Measurements from ENCODE around the gene YJEFN3. TPM values are rescaled to one million over a fixed set of nuclear protein-coding genes. Genes with fewer than 3 reads are reported as not detected.
A peak's percentile ranks its signal among the peaks of the same experiment; 100 is the strongest.

YJEFN3 gene
- total RNA-seq, 1 experiment from 2014 or later = 11.9 TPM

- intact Hi-C loops (cut with micrococcal nuclease) = no loop called here
- H3K27me3 Mint-ChIP-seq (ENCODE audit: insufficient read depth, unreplicated experiment) = no peaks in the 10 kb centered on the region
- H3K4me1 Mint-ChIP-seq (ENCODE audit: insufficient read depth, unreplicated experiment) = no peaks in the 10 kb centered on the region
- no peak overlapping the region for H3K4me3 Mint-ChIP-seq (ENCODE audit: unreplicated experiment)
- no TSS peak for BruUV-seq (replicated peaks)
- H3K9me3 Mint-ChIP-seq (ENCODE audit: unreplicated experiment) = no peaks in the 10 kb centered on the region
- ChIA-PET POLR2A (interaction anchor here (0.7 kb wide), 1 partner anchor 50 kb away, joined by 3 read pairs; no protein-coding TSS in a partner anchor), CTCF (no interaction called here)
- H3K27ac Mint-ChIP-seq (ENCODE audit: low read depth, unreplicated experiment) = no peak overlapping the region
- no peak for TF ChIP-seq CTCF (IDR thresholded peaks at IDR 0.05; ENCODE audit: unreplicated experiment)
- no peak for DNase-seq (ENCODE audit: unreplicated experiment)
- peaks cover 7% of the 10 kb centered on the region for H3K36me3 Mint-ChIP-seq (ENCODE audit: insufficient read depth, unreplicated experiment)
These were observed 11.5 kb downstream of the YJEFN3 start for GRCh38 chr19:19540064-19540714.

DNA sequence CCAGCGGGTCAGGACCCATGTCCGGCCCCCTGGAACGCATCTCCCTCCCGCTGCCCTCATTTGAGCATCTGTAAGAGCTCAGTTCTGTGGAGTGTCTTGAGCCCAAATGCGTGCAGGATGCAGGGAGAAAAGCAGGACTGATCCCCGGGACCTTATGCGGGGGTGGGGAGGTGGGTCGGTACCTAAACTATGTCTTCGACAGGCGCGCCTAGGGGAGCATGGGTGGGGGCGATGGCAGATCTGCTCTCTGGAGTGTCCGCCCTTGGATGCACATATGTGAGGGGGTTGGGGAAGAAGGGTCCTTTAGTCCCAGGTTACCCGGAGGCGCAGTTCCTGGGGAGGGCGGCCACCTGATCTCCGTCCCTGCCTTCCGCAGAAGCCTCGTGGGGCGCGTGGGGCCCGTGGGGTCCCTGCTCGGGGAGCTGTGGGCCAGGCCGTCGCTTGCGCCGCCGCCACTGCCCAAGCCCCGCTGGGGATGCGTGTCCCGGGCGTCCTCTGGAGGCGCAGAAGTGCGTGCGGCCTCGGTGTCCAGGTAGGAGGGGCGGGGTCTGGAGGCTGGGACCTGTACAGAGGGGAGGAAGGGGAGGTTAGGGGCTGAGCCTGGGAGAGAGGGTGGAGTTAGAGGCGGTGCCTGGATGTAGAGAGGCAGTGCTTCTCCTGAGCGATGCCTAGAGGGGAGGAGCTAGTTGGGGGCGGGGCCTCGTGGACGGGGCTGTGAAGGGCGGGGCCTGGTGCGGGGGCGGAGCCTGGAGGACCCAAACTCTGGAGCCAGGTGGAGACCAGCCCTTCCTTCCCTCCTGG is 12.2 kb downstream of the YJEFN3 start:
- CTCF ChIA-PET = no interaction called here
- Mint-ChIP-seq H3K4me3 (ENCODE audit: unreplicated experiment) (no peak overlapping the region), H3K4me1 (ENCODE audit: insufficient read depth, unreplicated experiment) (no peaks in the 10 kb centered on the region), H3K9me3 (ENCODE audit: unreplicated experiment) (no peaks in the 10 kb centered on the region), H3K27me3 (ENCODE audit: insufficient read depth, unreplicated experiment) (no peaks in the 10 kb centered on the region), H3K36me3 (ENCODE audit: insufficient read depth, unreplicated experiment) (peaks cover 7% of the 10 kb centered on the region), H3K27ac (ENCODE audit: low read depth, unreplicated experiment) (no peak overlapping the region)
- intact Hi-C loops (cut with micrococcal nuclease) = no loop called here
- POLR2A ChIA-PET = interaction anchor here (0.7 kb wide), 2 partner anchors 49 to 235 kb away, joined by 3 read pairs; no protein-coding TSS in a partner anchor
- no TSS peak for BruUV-seq (replicated peaks)
- peak; percentile 46 for DNase-seq (ENCODE audit: unreplicated experiment)
- no peak for TF ChIP-seq CTCF (IDR thresholded peaks at IDR 0.05; ENCODE audit: unreplicated experiment)

- intact Hi-C loops (cut with micrococcal nuclease) = no loop called here
- Mint-ChIP-seq H3K27me3 (ENCODE audit: insufficient read depth, unreplicated experiment) (no peaks in the 10 kb centered on the region), H3K9me3 (ENCODE audit: unreplicated experiment) (no peaks in the 10 kb centered on the region), H3K4me3 (ENCODE audit: unreplicated experiment) (no peak overlapping the region), H3K27ac (ENCODE audit: low read depth, unreplicated experiment) (no peak overlapping the region), H3K4me1 (ENCODE audit: insufficient read depth, unreplicated experiment) (no peaks in the 10 kb centered on the region), H3K36me3 (ENCODE audit: insufficient read depth, unreplicated experiment) (peaks cover 6% of the 10 kb centered on the region)
- POLR2A ChIA-PET = interaction anchor here (0.7 kb wide), 1 partner anchor 234 kb away, joined by 3 read pairs; no protein-coding TSS in a partner anchor
- CTCF ChIA-PET = no interaction called here
- no peak for DNase-seq (ENCODE audit: unreplicated experiment)
- no peak for TF ChIP-seq CTCF (IDR thresholded peaks at IDR 0.05; ENCODE audit: unreplicated experiment)
- BruUV-seq (replicated peaks) = no TSS peak
These were observed 12.9 kb downstream of the YJEFN3 start for GRCh38 chr19:19541616-19542015.

DNA sequence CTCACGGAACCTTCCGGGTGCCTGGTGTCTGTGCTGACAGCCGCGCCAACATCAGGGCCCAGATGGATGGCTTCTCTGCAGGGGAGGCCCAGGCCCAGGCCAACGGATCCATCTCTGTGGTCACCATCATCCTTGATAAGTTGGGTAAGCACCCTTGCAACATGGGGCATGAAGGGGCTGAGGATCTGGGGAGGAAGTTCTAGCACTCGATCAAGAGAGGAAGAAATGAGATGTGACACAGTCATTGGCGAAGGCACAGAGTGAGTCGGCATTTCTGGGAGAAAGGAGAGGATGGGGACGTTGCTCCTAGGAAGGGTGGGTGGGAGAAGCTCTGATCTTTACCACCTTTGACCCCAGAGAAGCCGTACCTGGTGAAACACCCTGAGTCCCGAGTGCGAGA is 13.8 kb downstream of the YJEFN3 start:
- no peaks in the 10 kb centered on the region for H3K36me3 Mint-ChIP-seq (ENCODE audit: insufficient read depth, unreplicated experiment)
- DNase-seq (ENCODE audit: unreplicated experiment) = no peak
- CTCF ChIA-PET = interaction anchor here (0.8 kb wide), 1 partner anchor 47 kb away, joined by 4 read pairs; no protein-coding TSS in a partner anchor
- POLR2A ChIA-PET = no interaction called here
- no peaks in the 10 kb centered on the region for H3K4me1 Mint-ChIP-seq (ENCODE audit: insufficient read depth, unreplicated experiment)
- no peak overlapping the region for H3K4me3 Mint-ChIP-seq (ENCODE audit: unreplicated experiment)
- no peak overlapping the region for H3K27ac Mint-ChIP-seq (ENCODE audit: low read depth, unreplicated experiment)
- no TSS peak for BruUV-seq (replicated peaks)
- intact Hi-C loops (cut with micrococcal nuclease) = no loop called here
- no peaks in the 10 kb centered on the region for H3K27me3 Mint-ChIP-seq (ENCODE audit: insufficient read depth, unreplicated experiment)
- TF ChIP-seq CTCF (IDR thresholded peaks at IDR 0.05; ENCODE audit: unreplicated experiment) = no peak
- H3K9me3 Mint-ChIP-seq (ENCODE audit: unreplicated experiment) = no peaks in the 10 kb centered on the region

Data from MCF 10A (cell line).